Measurements from ENCODE around the gene RPS6KL1. TPM values are rescaled to one million over a fixed set of nuclear protein-coding genes. Genes with fewer than 3 reads are reported as not detected.

The RPS6KL1 gene
- polyA plus RNA-seq, 6 donors from 2014 or later, result 0.34 to 0.42 TPM; not detected in 4

DNA sequence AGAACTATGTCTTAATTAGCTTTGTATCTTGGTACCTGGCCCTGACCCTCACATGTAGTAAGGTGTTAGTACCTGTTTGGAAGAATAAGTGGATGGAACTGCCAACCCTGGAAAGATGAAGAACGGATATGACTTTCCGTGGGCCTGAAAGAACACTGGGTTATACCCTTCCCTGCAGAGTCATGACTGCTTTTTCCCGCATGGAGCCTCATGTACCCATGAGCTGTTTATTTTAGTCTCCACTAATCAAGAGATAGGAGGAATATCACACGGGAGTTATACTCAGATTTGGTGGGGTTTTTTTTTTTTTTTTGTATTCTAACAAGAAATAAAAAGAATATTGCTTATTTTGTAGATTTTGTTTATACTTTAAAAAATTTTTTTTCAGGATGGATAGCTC is 25.4 kb downstream of the RPS6KL1 start:
- DNase-seq, result no peak
- no peak for ATAC-seq (ENCODE audit: low read depth in 2 of 2)
- Mint-ChIP-seq H3K27me3 (no peaks in the 10 kb centered on the region), H3K4me1 (peaks cover 23 to 36% (median 23%) of the 10 kb centered on the region in 3 donors), H3K36me3 (peaks cover 42 to 49% of the 10 kb centered on the region in 2 donors), H3K9me3 (no peaks in the 10 kb centered on the region), H3K27ac (peak overlapping the region in 2 of 6 donors; percentile 49 to 54), H3K4me3 (no peak overlapping the region)

DNA sequence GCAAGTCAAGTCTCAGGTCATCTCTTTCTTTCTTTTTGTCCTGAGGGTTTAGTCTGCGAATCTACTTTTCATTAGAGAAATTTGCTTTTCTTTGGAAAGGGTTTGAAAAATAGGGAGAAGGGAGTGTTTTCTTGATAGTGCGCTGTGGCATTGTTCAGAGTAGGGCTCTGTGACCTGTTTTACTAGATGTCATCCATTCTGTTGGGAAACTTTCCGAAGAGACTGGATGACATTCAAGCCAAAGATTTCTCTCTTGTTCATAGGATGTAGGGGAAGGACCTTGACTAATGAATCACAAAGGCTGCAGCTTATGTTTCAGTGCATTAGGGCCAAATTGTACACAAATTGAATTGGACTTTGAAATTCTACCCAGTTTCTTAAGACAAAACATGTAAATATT is 26.7 kb downstream of the RPS6KL1 start:
- Mint-ChIP-seq H3K4me3 (no peak overlapping the region), H3K9me3 (no peaks in the 10 kb centered on the region), H3K27me3 (no peaks in the 10 kb centered on the region), H3K36me3 (peaks cover 36 to 49% of the 10 kb centered on the region in 2 donors), H3K27ac (peak overlapping the region in 1 of 6 donors; percentile 30), H3K4me1 (peaks cover 22 to 42% (median 32%) of the 10 kb centered on the region in 3 donors)
- ATAC-seq (ENCODE audit: low read depth in 2 of 2) (no peak), DNase-seq (no peak)

DNA sequence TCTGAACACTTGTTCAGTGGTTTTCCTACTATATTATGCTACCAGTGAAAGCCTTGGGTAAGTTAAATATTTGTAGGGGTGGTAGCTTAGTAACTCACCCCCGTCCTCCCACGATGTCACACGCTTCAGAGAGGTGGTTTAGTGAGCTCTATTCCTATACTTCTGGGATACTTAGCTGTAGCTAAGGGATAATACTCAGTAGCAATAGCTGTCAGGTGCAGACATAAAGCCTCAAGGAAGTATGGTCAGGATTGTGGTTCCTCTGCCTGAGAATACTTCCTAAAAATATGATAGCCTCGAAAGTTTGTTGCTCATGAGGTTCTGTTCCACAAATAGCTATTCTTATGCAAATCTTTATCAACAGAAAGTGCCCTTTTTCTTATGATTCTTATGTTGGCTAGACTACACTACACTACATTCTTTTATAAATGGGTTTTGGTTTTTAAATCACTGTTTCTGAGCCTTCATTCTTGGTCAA is 29.4 kb downstream of the RPS6KL1 start:
- no peaks in the 10 kb centered on the region for H3K9me3 Mint-ChIP-seq
- DNase-seq, result peak; percentile 25
- H3K27me3 Mint-ChIP-seq, result no peaks in the 10 kb centered on the region
- H3K4me3 Mint-ChIP-seq, result peak overlapping the region in 7 of 8 donors; percentile 6 to 86 (median 64)
- peaks cover 28 to 31% of the 10 kb centered on the region in 2 donors for H3K36me3 Mint-ChIP-seq
- ATAC-seq (ENCODE audit: low read depth in 2 of 2), result peak; percentile 71 to 77
- peak overlapping the region; percentile 70 to 97 (median 93) for H3K27ac Mint-ChIP-seq
- H3K4me1 Mint-ChIP-seq, result peaks cover 25 to 36% (median 32%) of the 10 kb centered on the region in 3 donors

DNA sequence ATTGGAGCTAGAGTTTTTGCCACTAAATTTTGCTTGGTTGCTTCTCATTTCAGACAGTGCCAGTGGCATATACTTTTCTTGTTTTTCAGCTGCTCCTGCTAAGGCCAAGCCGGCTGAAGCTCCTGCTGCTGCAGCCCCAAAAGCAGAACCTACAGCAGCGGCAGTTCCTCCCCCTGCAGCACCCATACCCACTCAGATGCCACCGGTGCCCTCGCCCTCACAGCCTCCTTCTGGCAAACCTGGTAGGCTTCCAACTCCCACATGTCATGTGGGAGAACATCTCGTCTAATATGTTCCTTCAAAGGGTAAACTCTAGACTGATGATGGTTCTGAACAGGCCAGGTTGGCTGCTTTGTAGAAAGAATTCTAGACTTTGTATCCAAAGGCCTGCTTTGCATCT is 30.3 kb downstream of the RPS6KL1 start:
- peak overlapping the region in 3 of 6 donors; percentile 70 to 90 (median 80) for H3K27ac Mint-ChIP-seq
- H3K9me3 Mint-ChIP-seq, result no peaks in the 10 kb centered on the region
- DNase-seq (no peak), ATAC-seq (ENCODE audit: low read depth in 2 of 2) (peak; percentile 48 to 62)
- peaks cover 25 to 36% (median 32%) of the 10 kb centered on the region in 3 donors for H3K4me1 Mint-ChIP-seq
- peak overlapping the region in 3 of 8 donors; percentile 54 to 64 (median 62) for H3K4me3 Mint-ChIP-seq
- no peaks in the 10 kb centered on the region for H3K27me3 Mint-ChIP-seq
- peaks cover 24 to 27% of the 10 kb centered on the region in 2 donors for H3K36me3 Mint-ChIP-seq

DNA sequence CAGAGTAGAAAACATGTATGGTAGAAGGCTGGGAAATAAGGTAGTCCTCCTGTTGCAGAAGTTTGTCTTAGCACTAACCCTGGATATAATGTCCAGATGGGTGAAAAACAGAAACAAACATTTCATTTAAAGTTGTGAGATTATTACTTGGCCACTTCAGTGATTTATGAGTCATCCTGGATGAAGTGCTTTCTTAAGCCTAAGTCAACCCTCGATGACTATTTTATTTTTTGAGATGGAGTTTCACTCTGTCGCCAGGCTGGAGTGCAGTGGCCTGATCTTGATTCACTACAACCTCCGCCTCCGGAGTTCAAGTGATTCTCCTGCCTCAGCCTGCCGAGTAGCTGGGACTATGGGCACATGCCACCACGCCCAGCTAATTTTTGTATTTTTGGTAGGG is 31.2 kb downstream of the RPS6KL1 start:
- peak overlapping the region in 1 of 8 donors; percentile 34 for H3K4me3 Mint-ChIP-seq
- peaks cover 22 to 23% of the 10 kb centered on the region in 2 donors for H3K36me3 Mint-ChIP-seq

DNA sequence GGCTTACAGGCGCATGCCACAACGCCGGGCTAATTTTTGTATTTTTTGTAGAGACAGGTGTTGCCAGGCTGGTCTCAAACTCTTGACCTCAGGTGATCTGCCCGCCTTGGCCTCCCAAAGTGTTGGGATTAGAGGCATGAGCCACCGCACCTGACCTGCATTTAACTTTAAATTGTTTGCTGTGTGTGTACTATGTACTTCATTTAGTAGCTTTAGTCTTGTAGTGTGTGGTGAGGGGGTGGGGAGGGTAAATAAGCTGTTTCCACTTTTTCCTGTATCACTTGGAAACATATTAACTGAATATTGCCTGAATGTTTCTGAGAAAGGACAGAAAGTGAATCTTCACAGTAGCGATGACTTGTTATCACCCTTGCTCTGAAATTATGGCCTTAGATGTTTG is 32.8 kb downstream of the RPS6KL1 start:
- H3K4me3 Mint-ChIP-seq, result no peak overlapping the region
- ATAC-seq (ENCODE audit: low read depth in 2 of 2) (no peak), DNase-seq (no peak)
- peak overlapping the region in 1 of 6 donors; percentile 34 for H3K27ac Mint-ChIP-seq
- no peaks in the 10 kb centered on the region for H3K27me3 Mint-ChIP-seq
- no peaks in the 10 kb centered on the region for H3K9me3 Mint-ChIP-seq
- peaks cover 28 to 44% (median 41%) of the 10 kb centered on the region in 3 donors for H3K4me1 Mint-ChIP-seq
- peaks cover 12% of the 10 kb centered on the region in 2 donors for H3K36me3 Mint-ChIP-seq

More for the DNA sequence above, 31.2 kb downstream of the RPS6KL1 start:
- H3K9me3 Mint-ChIP-seq, result no peaks in the 10 kb centered on the region
- peak overlapping the region in 3 of 6 donors; percentile 47 to 73 (median 49) for H3K27ac Mint-ChIP-seq
- ATAC-seq (ENCODE audit: low read depth in 2 of 2) (no peak), DNase-seq (no peak)
- H3K27me3 Mint-ChIP-seq, result no peaks in the 10 kb centered on the region
- H3K4me1 Mint-ChIP-seq, result peaks cover 25 to 36% (median 32%) of the 10 kb centered on the region in 3 donors

DNA sequence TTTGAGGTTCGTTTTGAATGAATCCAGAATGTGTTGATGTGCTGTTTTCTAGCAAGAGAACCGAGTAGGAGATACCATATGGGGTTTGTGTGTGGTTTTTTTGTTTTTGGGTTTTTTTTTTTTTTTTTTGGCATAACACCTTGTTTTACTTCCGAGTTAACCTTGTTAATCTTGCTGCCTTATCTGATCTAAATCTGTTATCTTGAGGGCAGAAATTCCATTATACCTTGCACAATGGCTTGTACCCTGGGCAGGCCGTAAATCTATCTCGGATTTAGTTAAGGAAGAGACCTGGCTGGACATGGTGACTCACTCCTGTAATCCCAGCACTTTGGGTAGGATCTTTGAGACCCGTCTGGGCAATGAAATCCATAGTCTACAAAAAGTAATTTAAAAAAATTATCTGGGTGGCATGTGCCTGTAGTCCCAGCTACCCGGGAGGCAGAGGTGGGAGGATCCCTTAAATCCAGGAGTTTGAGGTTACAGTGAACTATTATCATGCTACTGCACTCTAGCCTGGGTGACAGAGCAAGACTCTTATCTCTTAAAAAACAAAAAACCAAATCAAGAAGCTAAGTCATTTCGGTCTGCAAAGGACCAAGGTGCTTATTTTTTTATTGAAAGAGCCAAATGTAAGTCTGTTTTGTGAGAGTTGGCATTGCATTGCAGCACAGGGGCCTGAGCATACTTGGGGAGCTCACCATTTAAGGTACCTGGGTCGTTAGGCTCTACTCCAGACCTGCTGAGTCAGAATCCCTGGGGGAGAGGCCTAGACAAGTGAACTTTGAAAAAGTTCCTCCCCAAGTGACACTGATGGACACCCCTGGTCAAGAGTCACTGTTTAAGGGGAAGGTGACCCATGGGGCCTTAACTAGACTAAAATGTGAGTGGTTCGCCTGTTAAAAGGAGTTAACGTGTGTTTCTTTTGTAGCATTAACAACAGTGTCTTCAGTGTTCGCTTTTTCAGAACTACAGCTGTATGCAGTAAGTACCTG is 34.6 kb downstream of the RPS6KL1 start:
- no peak for ATAC-seq (ENCODE audit: low read depth in 2 of 2)
- no peak overlapping the region for H3K4me3 Mint-ChIP-seq
- H3K4me1 Mint-ChIP-seq, result peaks cover 31 to 49% (median 44%) of the 10 kb centered on the region in 3 donors
- H3K36me3 Mint-ChIP-seq, result peaks cover 0 to 4% of the 10 kb centered on the region in 2 donors
- no peaks in the 10 kb centered on the region for H3K9me3 Mint-ChIP-seq
- no peak for DNase-seq
- H3K27ac Mint-ChIP-seq, result peak overlapping the region in 2 of 6 donors; percentile 16 to 38
- no peaks in the 10 kb centered on the region for H3K27me3 Mint-ChIP-seq

DNA sequence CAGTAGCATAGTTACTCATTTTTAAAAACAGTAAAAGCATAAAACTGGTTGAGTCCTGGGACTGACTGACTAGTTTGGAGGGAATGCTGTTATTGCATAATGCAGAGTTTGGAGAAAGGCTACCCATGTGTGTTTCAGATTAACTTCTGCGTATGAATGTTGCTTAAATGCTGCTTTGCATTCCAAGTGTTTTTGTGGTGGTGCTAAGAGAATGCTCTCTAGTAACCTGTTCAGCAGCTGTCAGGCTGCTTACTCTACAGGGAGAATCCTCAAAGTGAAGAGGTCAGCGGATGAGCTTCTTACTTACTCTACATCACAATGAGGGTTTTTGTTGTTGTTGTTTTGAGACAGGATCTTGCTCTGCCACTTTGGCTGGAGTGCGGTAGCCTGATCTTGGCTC is 37.1 kb downstream of the RPS6KL1 start:
- peak overlapping the region in 2 of 6 donors; percentile 9 to 18 for H3K27ac Mint-ChIP-seq
- peaks cover 0 to 4% of the 10 kb centered on the region in 2 donors for H3K36me3 Mint-ChIP-seq
- peaks cover 36 to 50% (median 48%) of the 10 kb centered on the region in 3 donors for H3K4me1 Mint-ChIP-seq
- H3K9me3 Mint-ChIP-seq, result no peaks in the 10 kb centered on the region
- peak overlapping the region in 2 of 8 donors; percentile 35 to 94 for H3K4me3 Mint-ChIP-seq
- no peak for ATAC-seq (ENCODE audit: low read depth in 2 of 2)
- no peak for DNase-seq
- no peaks in the 10 kb centered on the region for H3K27me3 Mint-ChIP-seq

DNA sequence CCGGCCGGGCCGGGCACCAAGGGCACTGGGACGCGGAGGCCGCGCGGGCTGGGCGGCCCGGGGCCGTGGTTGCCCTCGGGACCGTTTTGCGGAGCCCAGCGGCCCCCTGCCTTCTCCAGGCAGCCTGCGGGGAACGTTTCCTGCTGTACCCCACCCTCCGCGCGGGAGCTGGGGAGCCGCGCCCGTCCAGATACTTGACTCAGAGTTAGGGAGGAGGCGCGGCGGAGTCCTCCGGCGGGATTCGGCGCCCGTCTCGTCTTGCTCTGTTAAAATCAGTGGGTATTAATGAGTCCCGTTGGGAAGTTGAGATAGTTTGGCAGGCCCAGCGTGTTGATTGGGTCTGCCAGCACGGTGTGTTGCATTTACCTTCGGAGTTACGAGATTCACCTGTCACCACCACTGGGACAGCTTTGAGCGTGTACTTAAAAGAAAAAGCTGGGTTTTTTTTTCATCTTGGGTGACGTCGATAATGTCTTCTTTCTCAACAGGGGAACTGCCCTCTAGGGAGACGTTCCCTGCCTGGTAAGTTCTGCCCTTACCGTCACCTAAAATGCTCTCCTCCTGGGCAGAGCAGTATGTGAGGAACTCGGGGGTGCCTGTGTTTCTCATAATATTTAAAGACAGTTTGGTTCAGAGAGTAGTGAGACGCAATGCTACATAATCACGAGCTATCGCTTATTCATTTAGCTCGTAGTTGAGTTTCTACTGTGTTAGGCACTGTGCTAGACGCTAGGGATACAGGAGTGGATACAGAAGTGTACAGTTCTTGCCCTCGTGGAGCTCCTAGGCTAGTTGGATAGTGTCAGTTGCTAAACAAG is 40.7 kb downstream of the RPS6KL1 start:
- Mint-ChIP-seq H3K4me3 (peak overlapping the region; percentile 94 to 100 (median 99)), H3K36me3 (no peaks in the 10 kb centered on the region), H3K4me1 (peaks cover 41 to 53% (median 52%) of the 10 kb centered on the region in 3 donors), H3K27me3 (no peaks in the 10 kb centered on the region), H3K9me3 (no peaks in the 10 kb centered on the region), H3K27ac (peak overlapping the region; percentile 97 to 99 (median 98))
- ATAC-seq (ENCODE audit: low read depth in 2 of 2) (peak; percentile 53 to 59), DNase-seq (peak; percentile 57)

DNA sequence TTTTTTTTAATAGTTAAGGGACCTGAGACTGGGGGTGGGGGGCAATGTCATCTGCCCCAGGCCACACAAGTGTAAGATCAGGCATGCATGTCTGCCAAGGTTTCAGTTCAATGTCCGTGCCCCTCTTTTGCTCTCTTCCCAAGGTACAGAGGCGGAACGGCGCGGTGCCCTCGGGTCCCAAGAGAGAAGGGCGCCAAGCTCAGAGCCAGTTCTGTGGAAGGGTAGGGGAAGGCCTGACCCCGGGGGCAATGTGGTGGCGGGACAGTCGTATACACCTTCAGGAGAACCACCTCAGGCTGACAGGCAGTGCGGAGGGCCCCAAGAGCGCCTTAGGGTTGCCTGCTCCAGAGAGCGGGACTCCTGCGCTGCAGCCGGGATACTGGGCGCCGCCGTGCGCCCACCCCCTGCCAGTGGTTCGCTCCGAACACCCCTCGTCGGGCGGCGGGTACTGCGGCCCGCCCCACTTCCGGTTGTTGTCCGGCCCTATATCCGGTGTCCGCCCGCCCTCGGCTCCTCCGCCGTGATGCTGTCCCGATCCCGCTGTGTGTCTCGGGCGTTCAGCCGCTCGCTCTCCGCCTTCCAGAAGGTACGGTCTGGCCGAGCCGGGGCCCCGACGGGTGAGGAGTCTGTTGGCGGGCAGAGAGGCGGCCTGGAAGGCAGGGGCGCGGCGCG is 41.5 kb downstream of the RPS6KL1 start, which contains the start of gene DLST:
Gene DLST (plus strand): TSS at position 486 of the 672 bp plus-strand sequence. CDS start 38 bp downstream, at position 524.
- Mint-ChIP-seq H3K4me3 (peak within 1 kb of the TSS; percentile 94 to 100 (median 99)), H3K9me3 (no peaks in the 10 kb centered on the region), H3K27ac (peak within 1 kb of the TSS; percentile 97 to 99 (median 98)), H3K27me3 (no peaks in the 10 kb centered on the region), H3K4me1 (peaks cover 42 to 54% (median 52%) of the 10 kb centered on the region in 3 donors), H3K36me3 (no peaks in the 10 kb centered on the region)
- ATAC-seq (ENCODE audit: low read depth in 2 of 2) (peak; percentile 87 to 88), DNase-seq (peak; percentile 84)

DNA sequence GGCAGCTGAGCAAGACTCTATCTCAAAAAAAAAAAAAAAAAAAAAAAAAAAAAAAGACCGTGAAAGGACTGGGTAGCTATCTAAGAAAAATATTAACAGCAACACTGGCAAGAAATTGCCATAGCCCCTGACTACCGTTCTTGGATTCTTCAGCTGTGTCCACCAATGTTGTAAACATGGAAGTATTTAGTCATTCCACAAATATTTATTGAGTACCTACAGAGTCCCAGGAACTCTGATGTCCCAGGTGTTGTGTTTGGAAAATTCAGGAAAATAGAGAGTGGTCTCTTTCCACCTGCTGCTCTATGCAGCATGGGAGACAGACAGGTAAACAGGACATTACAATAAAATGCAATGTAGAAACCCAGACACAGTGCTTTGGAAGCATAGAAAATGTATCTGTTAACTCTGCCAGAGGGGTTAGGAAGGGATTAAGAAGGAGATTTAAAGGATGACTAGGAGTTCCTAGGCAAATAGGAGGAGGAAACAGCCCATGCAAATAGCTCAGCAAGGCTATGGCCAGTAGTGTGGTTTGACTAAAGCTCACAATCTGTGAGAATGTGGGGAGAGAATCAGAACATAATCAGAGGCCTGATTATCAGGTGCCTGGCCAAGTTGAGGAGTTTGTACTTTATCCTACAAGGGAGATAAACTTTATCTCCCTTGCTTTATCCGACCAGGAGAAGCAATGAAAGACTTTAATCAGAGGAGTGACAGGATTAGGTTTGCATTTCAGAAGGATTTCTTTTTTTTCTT is 43.5 kb downstream of the RPS6KL1 start:
- H3K36me3 Mint-ChIP-seq, result no peaks in the 10 kb centered on the region
- ATAC-seq (ENCODE audit: low read depth in 2 of 2), result no peak
- H3K9me3 Mint-ChIP-seq, result no peaks in the 10 kb centered on the region
- peak overlapping the region in 6 of 8 donors; percentile 1 to 94 (median 50) for H3K4me3 Mint-ChIP-seq
- DNase-seq, result no peak
- no peaks in the 10 kb centered on the region for H3K27me3 Mint-ChIP-seq
- peaks cover 48 to 50% (median 48%) of the 10 kb centered on the region in 3 donors for H3K4me1 Mint-ChIP-seq
- peak overlapping the region in 3 of 6 donors; percentile 21 to 98 (median 59) for H3K27ac Mint-ChIP-seq
